Measurements from ENCODE around the gene MBOAT2. TPM values are rescaled to one million over a fixed set of nuclear protein-coding genes. Genes with fewer than 3 reads are reported as not detected.
A peak's percentile ranks its signal among the peaks of the same experiment; 100 is the strongest.
"Not testable (repeated sequence)": the region's sequence is repeated elsewhere in the genome, so short reads cannot be mapped to it uniquely, and the experiment has no call there.

The MBOAT2 gene, protein sequence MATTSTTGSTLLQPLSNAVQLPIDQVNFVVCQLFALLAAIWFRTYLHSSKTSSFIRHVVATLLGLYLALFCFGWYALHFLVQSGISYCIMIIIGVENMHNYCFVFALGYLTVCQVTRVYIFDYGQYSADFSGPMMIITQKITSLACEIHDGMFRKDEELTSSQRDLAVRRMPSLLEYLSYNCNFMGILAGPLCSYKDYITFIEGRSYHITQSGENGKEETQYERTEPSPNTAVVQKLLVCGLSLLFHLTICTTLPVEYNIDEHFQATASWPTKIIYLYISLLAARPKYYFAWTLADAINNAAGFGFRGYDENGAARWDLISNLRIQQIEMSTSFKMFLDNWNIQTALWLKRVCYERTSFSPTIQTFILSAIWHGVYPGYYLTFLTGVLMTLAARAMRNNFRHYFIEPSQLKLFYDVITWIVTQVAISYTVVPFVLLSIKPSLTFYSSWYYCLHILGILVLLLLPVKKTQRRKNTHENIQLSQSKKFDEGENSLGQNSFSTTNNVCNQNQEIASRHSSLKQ
- total RNA-seq (2022) = 36.8 and 40.9 TPM in 2 replicates
- Bru-seq, nascent RNA = percentile 70 among the genes with signal in this experiment
- BruChase-seq, experiment 1, labeled RNA remaining after a 6-hour chase = percentile 68 among the genes with signal in this experiment
- BruChase-seq, experiment 2, labeled RNA remaining after a 2-hour chase = percentile 69 among the genes with signal in this experiment
- long read RNA-seq, full-length matches to known transcripts = 16 of 30 reads
- long read RNA-seq, partial matches to known transcripts = 0 of 30 reads
- long read RNA-seq, other reads (novel, unspliced or antisense) = 14 of 30 reads

DNA sequence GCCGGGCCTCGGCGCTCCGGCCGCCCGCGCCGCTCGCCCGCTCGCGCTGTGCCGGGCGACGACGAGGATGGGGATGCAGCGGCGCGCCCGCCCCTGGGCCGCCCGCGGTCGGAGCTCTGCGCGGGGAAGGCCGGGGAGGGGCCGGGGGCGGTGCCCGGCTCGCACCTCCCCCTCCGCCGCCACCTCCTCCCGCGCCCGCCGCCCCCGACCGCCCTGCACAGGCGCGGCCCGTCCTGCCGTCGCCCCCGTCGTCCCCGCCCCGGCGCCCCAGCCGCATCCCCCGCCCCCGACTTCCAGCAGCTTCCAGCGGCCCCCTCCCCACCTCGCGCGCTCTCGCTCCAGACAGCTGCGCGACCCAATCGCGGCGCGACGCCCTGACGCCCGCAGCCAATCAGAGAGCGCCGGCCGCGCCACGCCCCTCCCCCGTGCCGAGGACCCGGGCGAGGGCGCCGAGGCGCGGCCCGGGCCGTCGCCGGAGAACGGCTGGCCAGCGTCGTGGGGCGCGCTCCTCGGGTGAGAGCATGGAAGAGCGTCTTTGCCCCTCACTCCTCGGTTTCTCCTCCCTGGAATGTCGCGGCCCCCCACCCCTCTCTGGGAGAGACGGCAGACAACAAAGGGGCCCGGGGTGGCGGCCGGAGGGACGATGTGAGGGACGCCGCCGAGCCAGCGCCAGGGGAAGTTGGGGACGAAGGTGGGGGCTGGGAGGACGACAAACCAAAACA is at the start of gene MBOAT2:
Gene MBOAT2, minus strand, starts transcription at position 69 of the 722 bp plus-strand sequence. CDS start 70 bp downstream, outside the sequence.
- Mint-ChIP-seq H3K27ac (ENCODE audit: unreplicated experiment) (peak within 1 kb of the TSS; percentile 84), H3K9me3 (ENCODE audit: low read depth, unreplicated experiment) (no peaks in the 10 kb centered on the region), H3K36me3 (ENCODE audit: insufficient read depth, unreplicated experiment) (peaks cover 27% of the 10 kb centered on the region), H3K4me3 (ENCODE audit: low read depth, unreplicated experiment) (peak within 1 kb of the TSS; percentile 92), H3K4me1 (ENCODE audit: low read depth, unreplicated experiment) (peaks cover 34% of the 10 kb centered on the region), H3K27me3 (ENCODE audit: unreplicated experiment) (no peaks in the 10 kb centered on the region)
- intact Hi-C loops (cut with micrococcal nuclease; ENCODE audit: unreplicated experiment) = loop anchor here (5.0 kb wide), 1 partner anchor 104 kb away; no protein-coding TSS in a partner anchor
- TF ChIP-seq, protein P1, sequence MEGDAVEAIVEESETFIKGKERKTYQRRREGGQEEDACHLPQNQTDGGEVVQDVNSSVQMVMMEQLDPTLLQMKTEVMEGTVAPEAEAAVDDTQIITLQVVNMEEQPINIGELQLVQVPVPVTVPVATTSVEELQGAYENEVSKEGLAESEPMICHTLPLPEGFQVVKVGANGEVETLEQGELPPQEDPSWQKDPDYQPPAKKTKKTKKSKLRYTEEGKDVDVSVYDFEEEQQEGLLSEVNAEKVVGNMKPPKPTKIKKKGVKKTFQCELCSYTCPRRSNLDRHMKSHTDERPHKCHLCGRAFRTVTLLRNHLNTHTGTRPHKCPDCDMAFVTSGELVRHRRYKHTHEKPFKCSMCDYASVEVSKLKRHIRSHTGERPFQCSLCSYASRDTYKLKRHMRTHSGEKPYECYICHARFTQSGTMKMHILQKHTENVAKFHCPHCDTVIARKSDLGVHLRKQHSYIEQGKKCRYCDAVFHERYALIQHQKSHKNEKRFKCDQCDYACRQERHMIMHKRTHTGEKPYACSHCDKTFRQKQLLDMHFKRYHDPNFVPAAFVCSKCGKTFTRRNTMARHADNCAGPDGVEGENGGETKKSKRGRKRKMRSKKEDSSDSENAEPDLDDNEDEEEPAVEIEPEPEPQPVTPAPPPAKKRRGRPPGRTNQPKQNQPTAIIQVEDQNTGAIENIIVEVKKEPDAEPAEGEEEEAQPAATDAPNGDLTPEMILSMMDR (IDR thresholded peaks at IDR 0.05; ENCODE audit: unreplicated experiment) = no peak
- CTCF ChIA-PET = interaction anchor here (0.9 kb wide), 1 partner anchor 11 kb away, joined by 3 read pairs; no protein-coding TSS in a partner anchor
- no TSS peak for BruUV-seq (replicated peaks)
- peak; percentile 92 for DNase-seq

DNA sequence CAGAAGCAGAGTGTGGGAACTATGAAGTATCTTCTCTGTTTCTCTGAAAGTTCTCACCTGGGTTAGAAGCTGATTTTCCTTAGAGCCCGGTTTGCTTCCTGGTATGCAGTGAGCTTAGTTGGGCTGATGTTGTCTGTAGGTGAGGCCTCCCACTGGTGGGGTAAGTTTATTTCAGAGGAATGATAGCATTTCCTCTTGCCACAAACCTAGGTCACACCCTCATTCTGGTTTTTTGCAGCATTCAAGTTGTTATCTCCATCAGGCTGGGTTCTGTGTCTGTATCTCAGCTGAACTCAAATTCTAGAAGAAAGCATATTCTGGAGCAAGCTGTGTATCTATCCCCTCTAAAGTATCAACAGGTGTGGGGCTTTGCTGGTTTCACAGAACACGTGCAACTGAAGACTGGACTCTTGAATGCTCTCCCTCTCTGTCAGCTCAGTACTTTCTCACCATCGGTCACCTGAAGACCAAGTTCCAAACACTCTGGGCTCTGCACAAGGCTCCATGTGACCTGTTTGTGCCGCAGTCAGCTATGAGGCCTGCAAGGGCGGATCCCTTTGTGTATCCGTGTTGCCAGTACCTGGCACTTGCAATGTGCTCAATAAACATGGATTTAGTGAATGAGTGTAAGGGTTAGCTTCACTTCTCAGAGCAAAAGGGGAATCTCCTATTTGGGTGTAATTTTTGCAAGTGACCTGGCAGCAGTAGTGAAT is 49.5 kb upstream of the MBOAT2 start:
- intact Hi-C loops (cut with micrococcal nuclease; ENCODE audit: unreplicated experiment) = no loop called here
- no peak overlapping the region for H3K4me3 Mint-ChIP-seq (ENCODE audit: low read depth, unreplicated experiment)
- no peaks in the 10 kb centered on the region for H3K27me3 Mint-ChIP-seq (ENCODE audit: unreplicated experiment)
- H3K9me3 Mint-ChIP-seq (ENCODE audit: low read depth, unreplicated experiment) = peaks cover 3% of the 10 kb centered on the region
- H3K27ac Mint-ChIP-seq (ENCODE audit: unreplicated experiment) = no peak overlapping the region
- H3K36me3 Mint-ChIP-seq (ENCODE audit: insufficient read depth, unreplicated experiment) = no peaks in the 10 kb centered on the region
- no TSS peak for BruUV-seq (replicated peaks)
- no peak for DNase-seq
- no peaks in the 10 kb centered on the region for H3K4me1 Mint-ChIP-seq (ENCODE audit: low read depth, unreplicated experiment)
- TF ChIP-seq, protein P1 (IDR thresholded peaks at IDR 0.05; ENCODE audit: unreplicated experiment) = no peak
- CTCF ChIA-PET = no interaction called here

DNA sequence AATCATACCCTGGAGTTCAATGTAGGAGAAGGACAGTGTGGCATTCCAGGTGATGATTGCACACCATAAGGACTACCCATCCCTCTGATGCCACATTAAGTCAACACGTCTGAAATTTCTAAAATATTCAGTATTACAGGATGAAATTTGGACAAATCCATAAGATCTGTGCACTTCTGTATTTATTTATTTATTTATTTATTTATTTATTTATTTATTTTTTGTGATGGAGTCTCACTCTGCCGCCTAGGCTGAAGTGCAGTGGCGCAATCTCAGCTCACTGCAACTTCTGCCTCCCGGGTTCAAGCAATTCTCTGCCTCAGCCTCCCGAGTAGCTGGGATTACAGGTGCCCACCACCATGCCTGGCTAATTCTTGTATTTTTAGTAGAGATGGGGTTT is 48.0 kb upstream of the MBOAT2 start:
- not testable (repeated sequence) for H3K27ac Mint-ChIP-seq (ENCODE audit: unreplicated experiment); H3K36me3 Mint-ChIP-seq (ENCODE audit: insufficient read depth, unreplicated experiment)

DNA sequence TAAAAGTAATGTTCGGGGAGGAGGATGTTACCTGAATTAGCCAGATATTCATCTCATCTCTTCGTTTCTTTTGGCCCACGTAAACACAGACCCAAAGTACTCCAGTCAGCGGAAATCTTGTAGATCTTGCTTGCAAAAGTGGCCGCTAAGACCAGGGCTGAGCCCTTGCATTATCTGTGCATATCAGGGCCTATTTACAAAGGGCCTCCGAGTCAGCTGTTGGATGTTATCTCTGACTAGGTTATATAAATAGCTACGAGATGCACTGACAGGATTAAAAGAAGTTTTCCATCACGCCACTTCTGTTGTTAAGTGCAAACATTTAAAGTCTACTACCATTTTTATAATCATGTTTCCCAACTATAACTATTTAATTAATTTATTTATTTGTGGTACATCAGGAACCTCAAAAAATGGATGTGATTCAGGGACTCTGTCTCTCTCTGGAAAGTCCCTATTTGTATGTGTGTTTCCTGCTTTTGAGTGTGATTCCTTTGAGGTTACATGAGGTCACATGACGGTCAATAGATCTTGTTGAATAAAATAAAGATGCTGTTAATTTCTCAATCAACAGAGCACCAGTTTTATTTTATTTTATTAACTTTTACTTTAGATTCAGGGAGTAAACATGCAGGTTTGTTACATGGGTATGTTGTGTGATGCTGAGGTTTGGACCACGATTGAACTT is 46.8 kb upstream of the MBOAT2 start:
- intact Hi-C loops (cut with micrococcal nuclease; ENCODE audit: unreplicated experiment) = no loop called here
- no peak overlapping the region for H3K27ac Mint-ChIP-seq (ENCODE audit: unreplicated experiment)
- H3K4me3 Mint-ChIP-seq (ENCODE audit: low read depth, unreplicated experiment) = no peak overlapping the region
- DNase-seq = no peak
- H3K9me3 Mint-ChIP-seq (ENCODE audit: low read depth, unreplicated experiment) = peaks cover 3% of the 10 kb centered on the region
- H3K4me1 Mint-ChIP-seq (ENCODE audit: low read depth, unreplicated experiment) = no peaks in the 10 kb centered on the region
- TF ChIP-seq, protein P1 (IDR thresholded peaks at IDR 0.05; ENCODE audit: unreplicated experiment) = no peak
- CTCF ChIA-PET = no interaction called here
- no peaks in the 10 kb centered on the region for H3K36me3 Mint-ChIP-seq (ENCODE audit: insufficient read depth, unreplicated experiment)
- no TSS peak for BruUV-seq (replicated peaks)
- no peaks in the 10 kb centered on the region for H3K27me3 Mint-ChIP-seq (ENCODE audit: unreplicated experiment)

More for the DNA sequence above, 48.0 kb upstream of the MBOAT2 start:
- H3K4me3 Mint-ChIP-seq (ENCODE audit: low read depth, unreplicated experiment); H3K4me1 Mint-ChIP-seq (ENCODE audit: low read depth, unreplicated experiment); H3K27me3 Mint-ChIP-seq (ENCODE audit: unreplicated experiment); H3K9me3 Mint-ChIP-seq (ENCODE audit: low read depth, unreplicated experiment); BruUV-seq (replicated peaks); CTCF ChIA-PET; DNase-seq; intact Hi-C loops (cut with micrococcal nuclease; ENCODE audit: unreplicated experiment): not testable (repeated sequence)
